Karpas-422 (cell line): ENCODE results near the gene KLF5. TPM values are rescaled to one million over a fixed set of nuclear protein-coding genes. Genes with fewer than 3 reads are reported as not detected.
"Not testable (repeated sequence)": the region's sequence is repeated elsewhere in the genome, so short reads cannot be mapped to it uniquely, and the experiment has no call there.

ENCODE experiments used
- DNase-seq: peaks from one replicate; pipeline ENCODE4 v3.0.0-alpha.2; 2015
- H2AFZ ChIP-seq: fragments of 200-600 bp; sonication (generic); 2 replicates; pipeline ENCODE4 v1.6.1; 2014; ENCODE audit warnings: antibody characterized with exemption, low read length, mixed read lengths
- H3K27ac ChIP-seq: fragments of 200-600 bp; sonication (generic); 2 replicates; pipeline ENCODE4 v1.5.1; 2014; ENCODE audit warnings: mild to moderate bottlenecking, low read length, moderate library complexity
- H3K27me3 ChIP-seq: fragments of 200-600 bp; sonication (generic); 2 replicates; pipeline ENCODE4 v1.6.1; 2014; ENCODE audit warnings: low read length, mixed read lengths
- H3K36me3 ChIP-seq: fragments of 200-600 bp; sonication (generic); 2 replicates; pipeline ENCODE4 v1.6.1; 2014; ENCODE audit warnings: low read length, mixed read lengths; ENCODE audit not compliant: insufficient read depth
- H3K4me1 ChIP-seq: fragments of 200-600 bp; sonication (generic); 2 replicates; pipeline ENCODE4 v1.6.1; 2014; ENCODE audit warnings: mild to moderate bottlenecking, low read length, mixed read lengths
- H3K4me2 ChIP-seq: fragments of 200-600 bp; sonication (generic); 2 replicates; pipeline ENCODE4 v1.6.1; 2014; ENCODE audit warnings: low read length, low read depth, mild to moderate bottlenecking; ENCODE audit not compliant: poor library complexity, severe bottlenecking
- H3K4me3 ChIP-seq: fragments of 200-600 bp; sonication (generic); 2 replicates; pipeline ENCODE4 v1.5.1; 2014; ENCODE audit warnings: mild to moderate bottlenecking, antibody characterized with exemption, low read length, mixed read lengths
- H3K79me2 ChIP-seq: fragments of 200-600 bp; sonication (generic); 2 replicates; pipeline ENCODE4 v1.6.1; 2014; ENCODE audit warnings: mild to moderate bottlenecking, low read length, mixed read lengths
- H3K9ac ChIP-seq: fragments of 200-600 bp; sonication (generic); 2 replicates; pipeline ENCODE4 v1.6.0; 2014; ENCODE audit warnings: low read length
- H3K9me2 ChIP-seq: fragments of 200-600 bp; sonication (generic), shearing (Covaris generic); replicated peaks from 2 replicates; pipeline ENCODE4 v1.6.0; 2014; ENCODE audit warnings: mild to moderate bottlenecking, low read length, moderate library complexity; ENCODE audit not compliant: insufficient read depth
- H3K9me3 ChIP-seq: fragments of 300-700, 200-600 bp; sonication (generic); 2 replicates; pipeline ENCODE4 v1.6.1; 2014; ENCODE audit warnings: low read length, mixed read lengths
- H4K20me1 ChIP-seq: fragments of 200-600 bp; sonication (generic); 2 replicates; pipeline ENCODE4 v1.6.1; 2014; ENCODE audit warnings: mild to moderate bottlenecking, antibody characterized with exemption, low read length, low read depth; ENCODE audit not compliant: insufficient read depth
- total RNA-seq: library from RNA; depleted of rRNA; stranded (reverse); fragments of >200 nt; shearing (Covaris generic); gene quantifications from 2 replicates; pipeline ENCODE4 v1.2.3, GENCODE V29; 2014; ENCODE audit warnings: low replicate concordance

KLF5 gene
- total RNA-seq, 1 experiment from 2014 or later: 1.9 TPM

DNA sequence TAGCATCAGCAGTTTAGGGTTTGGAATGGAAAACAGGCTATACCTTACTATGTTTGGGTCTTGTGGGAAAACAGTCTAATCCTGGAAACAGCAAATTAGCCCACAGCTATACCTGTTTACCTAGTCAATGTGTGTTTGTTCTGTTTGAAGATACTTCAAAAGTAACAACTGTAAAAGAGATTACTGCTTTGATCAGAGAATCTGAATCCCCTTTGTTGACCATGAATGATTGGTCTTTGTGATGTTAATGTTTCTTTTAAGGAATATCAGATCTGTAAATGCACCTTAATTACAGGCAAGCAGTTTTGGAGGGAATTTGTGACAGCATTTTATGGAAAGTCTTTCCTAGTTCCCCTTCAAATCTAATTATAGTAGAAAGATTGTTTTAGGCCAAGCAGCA lies 20.7 kb upstream of the KLF5 start:
- no peaks in the 10 kb centered on the region for H3K27me3 ChIP-seq
- no peak overlapping the region for H3K4me3 ChIP-seq
- H4K20me1 ChIP-seq: no peaks in the 10 kb centered on the region
- H3K36me3 ChIP-seq: no peaks in the 10 kb centered on the region
- no peaks in the 10 kb centered on the region for H3K4me1 ChIP-seq
- H3K9me2 ChIP-seq: no peaks in the 10 kb centered on the region
- no peak overlapping the region for H2AFZ ChIP-seq
- no peaks in the 10 kb centered on the region for H3K9me3 ChIP-seq
- H3K27ac ChIP-seq: no peak overlapping the region
- no peak for DNase-seq
- H3K9ac ChIP-seq: no peak overlapping the region
- H3K4me2 ChIP-seq: no peak overlapping the region
- H3K79me2 ChIP-seq: no peaks in the 10 kb centered on the region

GRCh38 chr13:73039201-73040108 lies 19.4 kb upstream of the KLF5 start:
- Histone ChIP-seq H3K27ac (no peak overlapping the region), H3K27me3 (no peaks in the 10 kb centered on the region), H3K4me1 (no peaks in the 10 kb centered on the region), H2AFZ (no peak overlapping the region), H4K20me1 (no peaks in the 10 kb centered on the region), H3K4me3 (no peak overlapping the region), H3K36me3 (no peaks in the 10 kb centered on the region), H3K79me2 (no peaks in the 10 kb centered on the region), H3K9ac (no peak overlapping the region), H3K9me2 (no peaks in the 10 kb centered on the region), H3K9me3 (no peaks in the 10 kb centered on the region), H3K4me2 (no peak overlapping the region)
- no peak for DNase-seq

GRCh38 chr13:73040484-73040883 lies 18.3 kb upstream of the KLF5 start:
- Histone ChIP-seq H3K9me2 (no peaks in the 10 kb centered on the region), H3K4me3 (no peak overlapping the region), H3K9me3 (no peaks in the 10 kb centered on the region), H2AFZ (no peak overlapping the region), H3K27ac (no peak overlapping the region), H3K27me3 (no peaks in the 10 kb centered on the region), H3K79me2 (no peaks in the 10 kb centered on the region), H4K20me1 (no peaks in the 10 kb centered on the region), H3K9ac (no peak overlapping the region), H3K4me2 (no peak overlapping the region), H3K4me1 (no peaks in the 10 kb centered on the region), H3K36me3 (no peaks in the 10 kb centered on the region)
- DNase-seq: no peak

DNA sequence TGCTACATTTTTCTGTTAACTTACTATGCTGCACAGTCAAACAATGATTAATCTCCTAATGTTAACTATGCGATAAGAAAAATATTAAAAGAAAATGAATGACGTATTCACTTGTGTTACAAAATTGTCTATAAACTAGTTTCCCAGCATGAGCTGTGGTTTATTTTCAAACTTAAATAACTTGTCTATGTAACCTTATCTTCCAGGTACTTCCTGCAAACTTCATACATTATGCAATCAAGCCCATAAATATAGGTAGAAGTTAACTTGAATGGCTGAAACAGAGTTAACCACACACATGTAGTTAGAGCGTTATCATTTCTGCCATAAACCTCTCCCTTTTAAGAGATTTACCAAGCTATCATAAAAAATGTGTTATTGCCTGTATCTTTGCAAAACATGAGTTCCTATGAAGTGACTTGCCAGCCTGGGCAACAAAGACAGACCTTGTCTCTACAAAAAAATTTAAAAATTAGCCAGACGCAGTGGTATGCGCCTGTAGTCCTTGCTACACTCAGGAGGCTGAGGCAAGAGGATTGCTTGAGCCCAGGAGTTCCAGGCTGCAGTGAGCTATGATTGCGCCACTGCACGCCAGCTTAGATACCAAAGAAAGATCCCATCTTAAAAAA lies 17.7 kb upstream of the KLF5 start:
- Histone ChIP-seq H3K27me3 (no peaks in the 10 kb centered on the region), H3K27ac (no peak overlapping the region), H3K4me3 (no peak overlapping the region), H3K9me3 (no peaks in the 10 kb centered on the region), H2AFZ (no peak overlapping the region), H3K9me2 (no peaks in the 10 kb centered on the region), H4K20me1 (no peaks in the 10 kb centered on the region), H3K9ac (no peak overlapping the region), H3K79me2 (no peaks in the 10 kb centered on the region), H3K36me3 (no peaks in the 10 kb centered on the region), H3K4me1 (no peaks in the 10 kb centered on the region), H3K4me2 (no peak overlapping the region)
- DNase-seq: no peak

DNA sequence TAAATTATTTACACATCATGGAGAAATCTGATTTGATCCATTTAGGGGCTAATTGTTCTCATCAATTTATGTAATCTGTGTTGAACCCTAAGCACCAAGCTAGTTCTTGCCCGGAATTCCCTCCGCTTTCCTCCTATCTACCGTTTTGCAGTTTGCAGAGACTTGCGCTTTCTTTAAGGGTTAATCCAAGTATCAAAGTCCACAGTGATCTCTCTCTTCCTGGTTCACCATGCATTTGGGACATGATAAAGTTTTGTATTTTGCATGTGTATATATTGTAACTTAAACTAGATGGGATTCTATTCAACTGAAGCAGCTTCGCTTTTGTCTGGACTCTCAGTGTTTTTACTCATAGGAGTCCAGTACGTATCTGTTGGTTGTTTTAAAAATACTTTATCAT lies 13.8 kb upstream of the KLF5 start:
- H3K4me2 ChIP-seq: no peak overlapping the region
- DNase-seq: no peak
- no peak overlapping the region for H3K4me3 ChIP-seq
- no peaks in the 10 kb centered on the region for H3K27me3 ChIP-seq
- H3K9me2 ChIP-seq: no peaks in the 10 kb centered on the region
- H3K9ac ChIP-seq: no peak overlapping the region
- no peaks in the 10 kb centered on the region for H3K79me2 ChIP-seq
- no peaks in the 10 kb centered on the region for H4K20me1 ChIP-seq
- H3K4me1 ChIP-seq: no peaks in the 10 kb centered on the region
- no peak overlapping the region for H2AFZ ChIP-seq
- H3K9me3 ChIP-seq: no peaks in the 10 kb centered on the region
- no peaks in the 10 kb centered on the region for H3K36me3 ChIP-seq
- no peak overlapping the region for H3K27ac ChIP-seq

GRCh38 chr13:73048615-73049014 lies 10.2 kb upstream of the KLF5 start:
- not testable (repeated sequence) for H3K36me3 ChIP-seq, H3K9me3 ChIP-seq, H3K4me2 ChIP-seq, H3K27me3 ChIP-seq, DNase-seq, H4K20me1 ChIP-seq, H3K9ac ChIP-seq, H3K9me2 ChIP-seq, H3K27ac ChIP-seq, H3K4me3 ChIP-seq, H2AFZ ChIP-seq, H3K4me1 ChIP-seq, H3K79me2 ChIP-seq

DNA sequence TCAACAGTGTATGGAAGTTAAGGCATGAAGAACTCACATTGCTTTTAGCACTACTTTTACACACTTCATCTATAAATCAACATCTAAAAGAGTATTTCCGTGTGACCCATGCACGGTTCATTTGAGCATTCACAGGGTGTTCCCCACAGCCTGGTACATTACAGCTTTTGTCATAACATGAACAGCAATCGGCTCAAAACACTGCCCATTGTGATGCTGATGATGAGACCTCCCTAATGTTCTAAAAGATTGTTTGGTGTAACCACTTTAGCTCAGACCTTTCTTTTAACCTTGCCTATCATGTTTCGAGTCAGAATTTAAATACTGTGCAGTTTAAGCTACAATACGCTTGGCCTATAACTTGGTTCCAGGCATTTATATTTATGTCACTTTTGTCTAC lies 4.1 kb upstream of the KLF5 start:
- Histone ChIP-seq H3K9me3 (no peaks in the 10 kb centered on the region), H3K9me2 (no peaks in the 10 kb centered on the region), H3K79me2 (no peaks in the 10 kb centered on the region), H3K4me2 (no peak overlapping the region), H3K4me3 (no peak overlapping the region), H3K36me3 (no peaks in the 10 kb centered on the region), H4K20me1 (no peaks in the 10 kb centered on the region), H3K27ac (no peak overlapping the region), H3K27me3 (no peaks in the 10 kb centered on the region), H3K4me1 (peaks cover 12% of the 10 kb centered on the region), H3K9ac (no peak overlapping the region), H2AFZ (no peak overlapping the region)
- no peak for DNase-seq

DNA sequence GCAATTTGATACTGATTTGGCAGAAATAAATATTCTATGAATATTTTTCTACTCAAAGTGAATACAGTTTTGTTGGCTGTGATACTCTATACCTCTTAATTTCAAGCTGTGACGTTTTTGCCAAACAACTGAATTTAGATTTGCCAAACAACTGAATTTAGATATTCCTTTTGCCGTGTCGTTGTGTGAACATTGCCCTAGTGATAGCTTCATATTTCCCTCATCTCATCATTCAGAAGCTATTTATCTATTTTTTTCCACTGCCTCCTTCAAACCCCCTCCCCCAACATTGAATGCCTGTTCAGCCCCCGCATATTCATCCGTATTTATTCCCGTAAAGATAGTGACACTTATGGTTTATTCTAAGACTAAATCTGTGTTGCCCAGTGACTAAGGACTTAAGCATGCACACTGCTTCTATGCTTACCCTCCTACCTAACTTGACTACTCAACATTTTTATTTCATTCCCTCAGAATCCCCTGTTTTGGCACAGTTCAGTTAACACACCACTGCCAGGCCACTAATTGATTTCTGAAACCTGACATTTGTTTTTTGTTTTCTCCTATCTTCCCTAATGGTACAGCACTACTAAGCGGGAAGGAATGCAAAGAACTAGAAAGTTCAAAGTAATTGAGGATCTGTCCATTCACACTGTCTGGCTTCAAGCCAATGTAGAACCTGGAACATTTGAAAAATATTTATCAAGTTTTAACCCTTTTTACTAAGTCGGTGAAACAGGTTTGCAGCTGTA lies 2.8 kb upstream of the KLF5 start:
- no peaks in the 10 kb centered on the region for H3K79me2 ChIP-seq
- no peak overlapping the region for H3K4me3 ChIP-seq
- H3K9ac ChIP-seq: no peak overlapping the region
- peaks cover 21% of the 10 kb centered on the region for H3K4me1 ChIP-seq
- no peaks in the 10 kb centered on the region for H3K27me3 ChIP-seq
- DNase-seq: no peak
- no peaks in the 10 kb centered on the region for H3K9me2 ChIP-seq
- H4K20me1 ChIP-seq: no peaks in the 10 kb centered on the region
- no peak overlapping the region for H3K4me2 ChIP-seq
- no peaks in the 10 kb centered on the region for H3K9me3 ChIP-seq
- H3K27ac ChIP-seq: no peak overlapping the region
- no peaks in the 10 kb centered on the region for H3K36me3 ChIP-seq
- no peak overlapping the region for H2AFZ ChIP-seq
